ENCODE measurements around the gene TNNI3.
A peak's percentile ranks its signal among the peaks of the same experiment; 100 is the strongest.

TNNI3 gene

DNA sequence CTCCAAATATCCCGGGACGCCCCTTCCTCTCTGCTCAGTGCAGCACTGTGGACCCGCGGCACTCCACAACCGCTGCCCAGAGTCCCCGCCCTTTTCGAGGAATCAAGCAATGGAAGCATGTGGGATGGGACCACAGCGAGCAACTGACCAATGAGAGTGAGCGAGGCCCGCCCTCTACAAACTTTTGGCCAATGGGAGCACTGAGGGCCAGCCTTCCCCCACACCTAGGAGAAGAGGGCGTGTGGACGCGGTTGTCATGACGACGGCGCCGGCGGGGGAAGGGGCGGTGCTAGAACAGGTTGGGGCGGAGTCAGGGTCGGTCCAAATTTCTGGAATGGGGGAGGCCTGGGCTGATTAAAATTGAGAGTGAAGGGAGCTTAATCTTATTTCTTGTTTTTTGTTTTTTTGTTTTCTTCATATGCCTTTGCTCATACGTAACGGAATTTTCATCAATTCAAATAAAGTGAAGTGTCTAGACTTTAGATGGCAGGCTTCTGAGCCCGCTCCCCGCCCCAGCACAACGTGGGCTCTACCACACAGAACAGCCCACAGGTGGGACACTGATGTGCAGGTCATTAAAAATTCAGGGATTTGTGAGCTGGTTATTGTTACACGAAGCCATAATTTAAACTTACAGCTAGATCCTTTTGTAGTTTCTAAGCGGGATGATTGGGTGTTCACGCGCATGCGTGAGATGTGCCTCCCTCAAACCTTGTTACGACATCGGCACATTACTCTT lies 9.2 kb upstream of the TNNI3 start, which contains the start of gene DNAAF3:
Gene DNAAF3 (minus strand): TSS at position 84 of the 739 bp plus-strand sequence. CDS start 200 bp downstream, outside the sequence.
- H3K27ac ChIP-seq: peak within 1 kb of the TSS; percentile 90
- peak; percentile 98 for DNase-seq
- no peaks in the 10 kb centered on the region for H3K36me3 ChIP-seq
- peaks cover under 1% of the 10 kb centered on the region for H3K27me3 ChIP-seq (ENCODE audit: insufficient read depth, low read depth, severe bottlenecking)
- peak within 1 kb of the TSS; percentile 52 for H3K4me3 ChIP-seq (ENCODE audit: low read depth, low read length)
- TF ChIP-seq, protein P1, sequence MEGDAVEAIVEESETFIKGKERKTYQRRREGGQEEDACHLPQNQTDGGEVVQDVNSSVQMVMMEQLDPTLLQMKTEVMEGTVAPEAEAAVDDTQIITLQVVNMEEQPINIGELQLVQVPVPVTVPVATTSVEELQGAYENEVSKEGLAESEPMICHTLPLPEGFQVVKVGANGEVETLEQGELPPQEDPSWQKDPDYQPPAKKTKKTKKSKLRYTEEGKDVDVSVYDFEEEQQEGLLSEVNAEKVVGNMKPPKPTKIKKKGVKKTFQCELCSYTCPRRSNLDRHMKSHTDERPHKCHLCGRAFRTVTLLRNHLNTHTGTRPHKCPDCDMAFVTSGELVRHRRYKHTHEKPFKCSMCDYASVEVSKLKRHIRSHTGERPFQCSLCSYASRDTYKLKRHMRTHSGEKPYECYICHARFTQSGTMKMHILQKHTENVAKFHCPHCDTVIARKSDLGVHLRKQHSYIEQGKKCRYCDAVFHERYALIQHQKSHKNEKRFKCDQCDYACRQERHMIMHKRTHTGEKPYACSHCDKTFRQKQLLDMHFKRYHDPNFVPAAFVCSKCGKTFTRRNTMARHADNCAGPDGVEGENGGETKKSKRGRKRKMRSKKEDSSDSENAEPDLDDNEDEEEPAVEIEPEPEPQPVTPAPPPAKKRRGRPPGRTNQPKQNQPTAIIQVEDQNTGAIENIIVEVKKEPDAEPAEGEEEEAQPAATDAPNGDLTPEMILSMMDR (IDR thresholded peaks at IDR 0.05; ENCODE audit: low read depth, low read length): no peak
- no peaks in the 10 kb centered on the region for H3K9me3 ChIP-seq (ENCODE audit: severe bottlenecking)

DNA sequence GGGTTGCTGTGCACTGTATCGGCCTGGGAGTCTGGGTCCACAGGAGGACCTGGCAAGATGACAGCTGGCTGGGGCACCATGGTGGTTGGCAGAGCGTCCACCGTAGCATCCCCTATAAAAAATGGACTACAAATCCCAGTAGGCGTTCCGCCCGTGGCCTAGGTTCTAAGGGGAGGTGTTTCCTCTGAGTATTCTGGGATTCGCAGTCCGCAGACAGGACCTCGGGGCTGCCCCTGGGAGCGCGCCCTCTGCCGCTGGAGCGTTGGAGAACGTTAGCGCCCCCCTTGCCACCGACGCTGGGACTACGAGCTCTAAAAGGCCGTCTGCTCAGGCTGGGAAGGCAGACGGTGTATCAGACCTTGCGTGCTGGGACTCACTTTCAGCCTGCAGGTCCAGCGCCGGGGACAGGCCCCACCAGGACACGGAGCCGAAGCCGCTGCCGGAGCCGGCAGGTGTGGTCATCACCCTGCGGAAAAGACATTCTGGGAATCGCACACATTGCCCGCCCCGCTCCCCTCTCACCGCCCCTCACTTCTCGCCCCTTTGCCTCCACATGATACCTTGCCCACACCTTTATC lies 8.5 kb upstream of the TNNI3 start:
- peaks cover 5% of the 10 kb centered on the region for H3K27me3 ChIP-seq (ENCODE audit: insufficient read depth, low read depth, severe bottlenecking)
- no peaks in the 10 kb centered on the region for H3K9me3 ChIP-seq (ENCODE audit: severe bottlenecking)
- no peaks in the 10 kb centered on the region for H3K36me3 ChIP-seq
- peak; percentile 90 for DNase-seq
- TF ChIP-seq, protein P1 (IDR thresholded peaks at IDR 0.05; ENCODE audit: low read depth, low read length): peak; percentile 75
- no peak overlapping the region for H3K27ac ChIP-seq
- H3K4me3 ChIP-seq (ENCODE audit: low read depth, low read length): peak overlapping the region; percentile 52

DNA sequence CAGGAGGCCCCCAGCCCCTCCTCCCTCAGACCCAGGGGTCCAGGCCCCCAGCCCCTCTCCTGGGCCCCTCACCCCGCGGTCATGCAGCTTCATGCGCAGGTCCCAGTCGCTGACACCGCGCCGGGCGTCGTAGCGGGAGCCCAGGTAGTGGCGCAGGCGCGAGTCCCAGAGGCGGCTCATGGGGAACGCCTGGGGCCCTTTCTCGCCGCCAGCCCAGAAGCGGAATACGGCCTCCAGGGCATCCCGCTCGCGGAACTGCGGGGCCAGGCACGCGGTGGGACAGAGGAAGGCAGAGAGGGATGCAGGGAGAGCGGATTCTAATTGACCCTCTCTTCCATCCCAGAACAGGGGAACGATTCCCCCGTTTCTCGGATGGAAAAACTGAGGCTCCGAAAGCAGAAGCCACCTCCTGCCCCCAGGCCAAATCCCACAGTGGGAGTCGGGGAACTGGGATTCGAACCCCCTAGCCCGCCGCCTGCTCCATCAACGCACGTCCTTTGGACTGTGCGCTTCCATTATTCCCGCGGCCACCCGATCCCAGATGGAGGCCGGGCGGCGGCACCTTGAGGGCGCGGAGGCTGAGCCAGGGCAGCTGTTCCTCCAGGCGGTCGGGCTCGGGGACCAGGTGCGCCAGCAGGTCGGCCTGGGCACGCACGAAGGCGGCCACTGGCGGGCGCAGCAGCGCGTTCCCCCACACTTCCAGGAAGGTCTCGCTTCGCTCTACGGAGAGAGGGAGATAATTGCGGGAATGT lies 4.2 kb upstream of the TNNI3 start:
- TF ChIP-seq, protein P1 (IDR thresholded peaks at IDR 0.05; ENCODE audit: low read depth, low read length): no peak
- Histone ChIP-seq H3K27me3 (ENCODE audit: insufficient read depth, low read depth, severe bottlenecking) (peaks cover 6% of the 10 kb centered on the region), H3K27ac (no peak overlapping the region), H3K4me3 (ENCODE audit: low read depth, low read length) (no peak overlapping the region), H3K36me3 (no peaks in the 10 kb centered on the region), H3K9me3 (ENCODE audit: severe bottlenecking) (no peaks in the 10 kb centered on the region)
- no peak for DNase-seq

DNA sequence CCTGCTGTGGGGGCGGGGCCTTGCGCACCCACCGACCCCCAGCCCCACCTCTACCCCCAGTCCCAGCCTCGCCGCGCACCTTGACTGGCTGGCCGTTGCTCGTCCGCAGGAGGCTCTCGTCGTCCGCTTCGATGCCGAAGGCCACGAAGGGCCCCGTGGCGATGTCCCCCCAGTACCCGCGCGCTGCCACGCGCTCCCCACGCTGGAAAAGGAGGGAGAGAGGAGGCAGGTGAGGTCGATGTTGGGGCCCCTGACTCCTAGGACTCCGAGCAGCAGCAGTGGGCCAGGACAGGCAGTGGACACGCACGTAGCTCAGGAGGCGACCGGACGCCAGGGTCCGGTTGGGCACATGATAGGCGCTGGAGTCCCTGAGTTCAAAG lies 3.4 kb upstream of the TNNI3 start:
- Histone ChIP-seq H3K9me3 (ENCODE audit: severe bottlenecking) (no peaks in the 10 kb centered on the region), H3K27me3 (ENCODE audit: insufficient read depth, low read depth, severe bottlenecking) (peaks cover 6% of the 10 kb centered on the region), H3K36me3 (no peaks in the 10 kb centered on the region), H3K4me3 (ENCODE audit: low read depth, low read length) (peak overlapping the region; percentile 41), H3K27ac (no peak overlapping the region)
- TF ChIP-seq, protein P1 (IDR thresholded peaks at IDR 0.05; ENCODE audit: low read depth, low read length): no peak
- DNase-seq: no peak

DNA sequence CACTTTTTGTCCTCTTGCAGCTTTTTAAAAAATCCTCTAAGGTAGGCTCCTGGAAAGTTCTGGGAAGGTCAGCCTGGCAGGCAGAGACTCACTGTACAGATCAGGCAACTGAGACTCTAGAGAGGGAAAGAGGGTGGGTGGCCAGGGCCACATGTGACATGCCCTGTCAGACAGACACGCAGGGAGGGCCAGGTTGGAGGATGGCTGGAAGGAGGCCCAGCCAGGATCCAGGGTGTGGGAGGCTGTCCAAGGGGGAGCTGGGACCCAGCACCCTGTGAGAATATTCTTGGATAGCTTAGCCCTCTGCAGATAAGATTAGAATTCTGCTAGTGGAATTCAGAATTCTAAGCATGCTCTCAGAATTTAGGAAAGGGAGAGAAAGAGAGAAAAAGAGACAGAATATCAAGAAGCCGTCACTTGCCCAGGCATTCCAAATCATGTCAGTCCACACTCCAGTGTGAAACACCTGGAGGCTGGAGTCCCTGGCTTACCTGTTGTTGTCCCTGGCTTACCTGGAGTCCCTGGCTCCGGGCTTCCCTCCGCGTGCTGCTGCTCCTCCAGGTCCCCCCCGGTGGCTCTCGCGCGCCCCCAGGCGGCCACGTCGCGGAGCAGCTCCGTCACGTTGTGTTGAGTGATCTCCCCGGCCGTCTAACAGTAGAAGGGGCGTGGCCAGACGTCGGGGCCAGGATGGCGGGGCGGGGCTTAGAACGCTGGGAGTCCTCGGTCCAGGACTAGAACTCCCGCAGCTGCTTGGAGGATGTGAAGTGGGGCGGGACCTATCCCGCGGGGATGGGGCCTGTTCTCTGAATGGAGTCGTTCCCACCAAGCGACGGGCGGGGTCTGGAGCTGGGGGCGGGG lies 2.8 kb upstream of the TNNI3 start:
- H3K27me3 ChIP-seq (ENCODE audit: insufficient read depth, low read depth, severe bottlenecking): peaks cover 6% of the 10 kb centered on the region

More for the DNA sequence above, 2.8 kb upstream of the TNNI3 start:
- H3K27ac ChIP-seq: no peak overlapping the region
- H3K9me3 ChIP-seq (ENCODE audit: severe bottlenecking): no peaks in the 10 kb centered on the region
- peak overlapping the region; percentile 41; the same call in 1 of the 2 replicates for H3K4me3 ChIP-seq (ENCODE audit: low read depth, low read length)
- TF ChIP-seq, protein P1 (IDR thresholded peaks at IDR 0.05; ENCODE audit: low read depth, low read length): peak; percentile 82
- no peaks in the 10 kb centered on the region for H3K36me3 ChIP-seq
- peak; percentile 98 for DNase-seq

All from WERI-Rb-1 (cell line).